Left ventricle myocardium superior (tissue), 1 donor: ENCODE data around the gene TNNT2. TPM values are rescaled to one million over a fixed set of nuclear protein-coding genes. Genes with fewer than 3 reads are reported as not detected.

ENCODE experiments used
- ATAC-seq: fragments of 200-7000 bp; cut with Tn5 transposase; one replicate; pipeline ENCODE4 v1.9.1; 2020; ENCODE audit warnings: mild to moderate bottlenecking, moderate library complexity
- DNase-seq: peaks from one replicate; pipeline ENCODE4 v3.0.0-alpha.2; 2020
- intact Hi-C: fragments of 100-400 bp; cut with micrococcal nuclease; formaldehyde crosslinking; loops from one replicate; pipeline ENCODE4 v1.11.0; 2022
- total RNA-seq: library from RNA; stranded (reverse); fragmentation: NEBNext Ultra II Directional; extraction: Animal tissue kit (Norgen Biotek cat#: 25700); gene quantifications from one replicate; pipeline ENCODE4 v1.2.1, GENCODE V29; 2021
- donor health status: DM: no; HTN: yes; CAD: no; lungs with severe emphysema.

TNNT2 gene
- total RNA-seq, 1 donor from 2014 or later = 10,350 TPM

- ATAC-seq (no peak), DNase-seq (no peak)
Observed at GRCh38 chr1:201347498-201348210, 29.8 kb downstream of the TNNT2 start.

DNA sequence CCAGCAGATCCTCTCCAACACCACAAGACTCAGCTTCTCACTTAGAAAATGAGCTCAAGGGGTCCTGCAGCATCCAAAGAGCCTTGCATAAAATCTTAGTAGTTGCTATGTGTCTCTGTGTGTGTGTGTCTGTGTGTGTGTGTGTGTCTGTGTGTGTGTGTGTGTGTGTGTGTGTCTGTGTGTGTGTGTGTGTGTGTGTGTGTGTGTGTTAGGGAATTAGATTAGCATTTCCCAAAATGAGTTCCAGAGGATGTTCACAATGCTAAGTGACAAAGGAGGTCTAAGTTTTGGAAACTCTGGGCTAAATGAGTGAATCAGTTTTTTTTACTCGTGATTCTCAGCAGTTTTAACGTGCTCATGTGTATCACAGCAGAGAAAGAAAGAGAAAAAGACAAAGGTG is 30.5 kb downstream of the TNNT2 start:
- ATAC-seq = no peak
- intact Hi-C loops = loop anchor here (10.0 kb wide), 1 partner anchor 92 kb away; no protein-coding TSS in a partner anchor
- no peak for DNase-seq

More at GRCh38 chr1:201347498-201348210, 29.8 kb downstream of the TNNT2 start:
- intact Hi-C loops = loop anchor here (10.0 kb wide), 1 partner anchor 93 kb away; no protein-coding TSS in a partner anchor

DNA sequence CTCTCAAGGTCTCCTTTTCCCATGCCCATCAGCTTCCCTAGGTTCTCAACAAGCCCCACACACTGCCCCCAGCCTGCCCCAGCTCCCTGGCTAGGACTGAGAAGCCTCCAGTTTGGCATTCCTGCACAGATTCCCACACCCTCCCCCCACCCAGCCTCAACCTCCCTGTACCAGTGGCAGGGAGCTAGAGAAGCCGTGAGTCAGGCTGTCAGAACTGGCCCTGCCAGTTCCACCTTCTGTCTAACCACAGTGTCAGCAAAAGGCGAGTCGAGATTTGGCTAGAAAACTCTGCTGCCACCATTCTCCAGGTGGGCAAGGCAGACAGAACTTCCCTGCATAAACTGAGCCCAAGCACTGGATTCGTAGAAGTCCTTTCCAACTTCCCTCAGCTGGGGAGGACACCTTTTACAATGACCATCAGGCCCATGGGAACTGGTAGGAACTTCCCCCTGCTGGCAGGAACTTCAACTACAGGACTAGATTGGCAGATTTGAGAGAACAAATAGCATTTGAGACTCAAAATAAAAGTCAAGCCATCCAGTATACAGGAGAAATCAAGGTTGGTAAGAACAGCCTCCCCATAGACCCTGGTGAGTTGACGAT is 31.0 kb downstream of the TNNT2 start:
- peak; percentile 54 for ATAC-seq
- intact Hi-C loops = loop anchor here (10.0 kb wide), 1 partner anchor 92 kb away; no protein-coding TSS in a partner anchor
- DNase-seq = no peak

- DNase-seq = no peak
- intact Hi-C loops = loop anchor here (10.0 kb wide), 1 partner anchor 90 kb away; no protein-coding TSS in a partner anchor
- ATAC-seq = no peak
Observed at GRCh38 chr1:201345081-201345355, 32.5 kb downstream of the TNNT2 start.

DNA sequence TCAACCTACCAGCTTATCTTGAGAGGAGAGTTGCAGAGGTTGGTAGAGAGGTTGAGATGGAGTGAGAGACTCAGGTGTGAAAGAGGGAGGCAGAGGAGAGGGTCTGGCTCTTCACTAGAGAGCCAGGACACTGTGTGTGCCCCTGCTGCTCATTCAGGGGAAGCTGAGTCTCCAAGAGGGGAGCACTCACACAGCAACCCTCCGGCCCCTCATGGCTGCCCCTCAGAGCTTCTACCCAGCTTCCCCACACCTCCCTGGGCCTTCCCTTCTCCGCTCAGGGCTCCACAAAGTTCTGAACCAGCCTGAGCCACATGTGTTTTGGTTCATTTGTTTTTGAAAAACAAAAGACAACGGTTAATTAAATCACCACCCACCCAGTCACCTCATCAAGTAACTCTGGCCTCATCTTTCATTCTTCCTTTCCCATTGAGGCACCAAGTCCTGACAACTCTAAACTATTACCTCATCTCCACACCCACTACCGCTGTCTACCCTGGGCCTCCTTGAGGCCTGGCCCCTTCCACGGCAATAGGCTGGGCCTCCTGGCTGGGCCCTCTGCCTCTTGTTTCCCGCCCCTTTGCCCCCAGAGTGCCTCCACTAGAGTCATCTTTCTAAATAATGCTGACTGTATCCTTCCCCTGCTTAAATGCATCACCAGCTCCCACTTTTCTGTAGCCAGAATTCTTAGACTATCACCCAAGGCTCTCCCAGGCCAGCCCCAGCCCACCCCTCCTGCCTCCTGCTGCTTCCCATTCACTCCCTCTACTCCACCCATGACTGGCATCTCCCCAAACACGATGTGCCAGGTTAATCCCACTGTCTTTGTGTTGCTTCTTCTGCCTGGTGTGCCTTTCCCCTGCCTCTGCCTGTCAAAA is 33.0 kb downstream of the TNNT2 start:
- DNase-seq (no peak), ATAC-seq (no peak)
- intact Hi-C loops = loop anchor here (10.0 kb wide), 1 partner anchor 90 kb away; no protein-coding TSS in a partner anchor

DNA sequence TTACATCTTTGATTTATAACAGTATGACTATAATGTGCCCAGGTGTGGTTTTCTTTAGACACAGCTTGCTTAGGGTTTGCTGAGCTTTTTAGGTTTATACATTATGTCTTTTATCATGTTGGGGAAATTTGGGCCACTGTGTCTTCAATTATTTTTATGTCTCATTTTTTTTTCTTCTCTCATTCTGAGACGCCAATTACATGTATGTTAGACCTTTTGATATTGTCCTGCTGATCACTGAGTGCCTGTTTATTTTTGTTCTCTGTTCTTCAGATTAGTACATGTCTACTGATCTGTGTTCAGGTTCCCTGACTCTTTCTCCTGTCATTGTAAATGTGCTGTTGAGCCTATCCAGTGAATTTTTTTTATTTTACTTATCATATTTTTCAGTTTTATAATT is 36.1 kb downstream of the TNNT2 start:
- no peak for ATAC-seq
- intact Hi-C loops = loop anchor here (10.0 kb wide), 1 partner anchor 87 kb away; no protein-coding TSS in a partner anchor
- no peak for DNase-seq

GRCh38 chr1:201336711-201337450 is 40.6 kb downstream of the TNNT2 start:
- intact Hi-C loops = no loop called here
- ATAC-seq = no peak
- DNase-seq = no peak

DNA sequence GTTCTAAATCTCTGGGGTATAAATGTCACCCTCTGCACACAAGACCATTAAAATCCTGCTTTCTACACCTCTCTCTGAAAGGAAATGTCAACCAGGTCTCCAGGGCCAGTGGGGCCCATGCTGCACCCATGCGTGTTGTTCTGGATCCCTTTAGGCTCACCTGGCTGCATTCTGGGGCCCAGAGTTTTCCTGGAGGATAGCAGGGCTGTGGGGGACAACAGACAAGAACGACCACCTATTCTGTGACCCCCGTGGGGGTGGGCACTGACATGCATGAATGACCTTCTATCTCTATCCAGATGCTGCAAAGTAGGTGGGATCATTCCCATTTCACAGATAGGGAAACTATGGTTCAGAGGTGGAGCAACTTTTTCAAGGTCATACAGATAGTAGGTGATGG is 41.6 kb downstream of the TNNT2 start:
- intact Hi-C loops = no loop called here
- ATAC-seq (no peak), DNase-seq (no peak)

DNA sequence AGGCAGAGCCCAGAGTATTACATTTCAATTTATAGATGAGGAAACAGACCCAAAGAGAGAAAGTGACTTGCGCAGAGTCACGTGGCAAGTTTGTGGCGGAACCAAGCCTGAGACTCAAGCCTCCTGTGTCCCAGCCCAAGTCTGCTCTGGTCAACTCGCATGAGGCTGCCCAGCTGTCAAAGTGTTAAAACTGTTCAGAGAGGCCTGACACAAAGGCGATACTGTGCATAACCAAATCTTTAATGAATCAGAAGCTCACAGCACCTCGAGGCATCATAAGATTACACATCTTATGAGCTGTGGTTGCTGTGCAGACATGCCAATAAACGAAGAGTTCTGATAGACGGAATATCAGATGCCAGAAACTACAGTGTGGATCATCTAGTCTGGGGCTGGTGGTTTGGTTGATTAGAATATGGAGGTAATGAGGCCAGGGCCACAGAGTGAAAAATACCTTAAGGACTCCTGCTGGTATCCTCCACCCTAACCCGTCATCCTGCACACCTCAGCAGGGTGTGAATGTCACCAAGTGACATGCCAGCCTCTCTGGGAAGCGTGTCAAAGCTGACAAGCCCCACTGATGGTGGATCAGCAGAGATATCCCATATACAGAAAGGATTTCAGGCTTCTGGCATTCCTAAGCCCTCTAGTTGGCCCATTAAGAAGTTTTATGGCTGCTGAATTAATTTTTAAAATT is 42.2 kb downstream of the TNNT2 start:
- ATAC-seq = no peak
- intact Hi-C loops = no loop called here
- DNase-seq = no peak

GRCh38 chr1:201334325-201335173 is 42.9 kb downstream of the TNNT2 start:
- intact Hi-C loops = no loop called here
- DNase-seq = no peak
- no peak for ATAC-seq

- DNase-seq = no peak
- ATAC-seq = no peak
- intact Hi-C loops = no loop called here
Observed at GRCh38 chr1:201332616-201333335, 44.7 kb downstream of the TNNT2 start.

DNA sequence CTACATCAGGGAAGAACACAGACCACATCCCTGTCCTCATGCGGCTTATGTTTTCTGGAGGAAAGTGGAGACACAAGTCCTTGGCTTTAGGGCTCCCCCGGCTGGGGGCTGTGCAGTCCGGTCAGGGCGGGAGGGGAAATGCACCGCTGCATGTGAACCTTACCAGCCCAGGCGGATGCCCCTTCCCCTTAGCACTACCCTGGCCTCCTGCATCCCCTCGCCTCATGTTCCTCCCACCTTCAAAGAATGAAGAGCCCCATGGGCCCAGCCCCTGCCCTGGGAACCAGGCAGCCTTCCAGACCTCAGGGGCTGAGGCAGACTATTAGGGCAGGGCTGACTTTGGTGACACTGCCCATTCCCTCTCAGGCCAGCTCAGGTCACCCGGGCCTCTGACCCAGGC is 45.5 kb downstream of the TNNT2 start:
- ATAC-seq = no peak
- no peak for DNase-seq
- intact Hi-C loops = no loop called here

DNA sequence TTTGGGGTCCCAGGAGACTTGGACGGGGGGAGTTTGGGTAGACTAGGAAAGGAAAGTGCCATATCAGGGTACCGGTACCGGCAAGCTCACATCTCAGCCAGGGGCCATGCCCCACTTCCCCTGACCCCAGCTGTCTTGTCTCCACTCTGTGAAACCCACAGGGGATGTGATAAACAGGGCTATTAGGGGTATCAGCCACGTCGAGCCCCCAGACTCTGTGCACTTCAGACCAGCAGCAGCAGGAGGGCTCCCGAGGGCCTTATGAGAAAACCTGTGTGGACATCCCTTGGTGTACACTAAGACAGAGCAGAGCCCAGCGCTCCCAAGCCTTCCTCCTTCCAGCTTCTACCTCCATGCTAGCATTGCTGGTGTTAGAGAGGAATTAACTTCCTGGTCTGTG is 46.3 kb downstream of the TNNT2 start:
- intact Hi-C loops = no loop called here
- ATAC-seq (no peak), DNase-seq (no peak)

DNA sequence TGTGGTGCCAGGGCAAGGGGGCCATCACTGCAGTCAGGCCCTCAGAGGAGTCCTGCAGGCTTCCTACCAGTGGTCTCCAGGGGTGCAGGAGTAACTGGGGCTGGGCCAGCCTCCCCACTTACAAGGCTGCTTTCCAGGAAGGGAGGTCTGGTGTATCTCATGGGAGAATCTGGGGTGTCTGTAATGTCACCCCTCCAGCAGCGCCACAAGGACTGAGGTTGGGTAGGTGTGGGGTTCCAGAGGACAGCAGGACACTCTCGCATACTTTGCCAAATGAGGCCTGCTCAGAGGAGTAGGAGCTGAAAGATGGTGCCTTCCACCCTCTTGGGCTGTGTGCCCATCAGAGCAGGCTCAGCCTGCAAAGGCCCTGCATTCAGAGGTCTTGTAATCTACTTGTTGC is 46.9 kb downstream of the TNNT2 start:
- ATAC-seq = no peak
- intact Hi-C loops = no loop called here
- DNase-seq = no peak

DNA sequence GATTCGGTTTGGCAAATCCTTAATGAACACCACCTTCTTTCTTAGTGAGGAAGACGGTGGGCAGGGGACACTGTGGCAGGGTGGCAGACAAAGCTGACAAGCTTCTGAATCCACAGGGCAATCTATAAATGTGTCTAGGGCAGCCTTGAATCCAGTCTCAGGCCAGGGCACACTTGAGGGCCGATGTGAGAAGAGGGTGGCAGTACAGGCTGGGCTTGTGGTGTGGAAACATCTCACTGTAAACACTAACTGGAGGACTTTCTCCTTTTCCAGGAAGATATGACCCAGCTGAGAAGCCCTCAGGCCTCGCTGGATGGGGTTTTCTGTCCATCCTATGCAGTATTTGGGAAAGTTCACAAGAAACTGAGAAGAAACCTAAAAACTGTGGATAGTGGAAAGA is 47.7 kb downstream of the TNNT2 start:
- intact Hi-C loops = no loop called here
- DNase-seq (no peak), ATAC-seq (peak; percentile 77)

- intact Hi-C loops = no loop called here
- DNase-seq (no peak), ATAC-seq (peak; percentile 80)
Observed at GRCh38 chr1:201329286-201329685, 48.2 kb downstream of the TNNT2 start.

DNA sequence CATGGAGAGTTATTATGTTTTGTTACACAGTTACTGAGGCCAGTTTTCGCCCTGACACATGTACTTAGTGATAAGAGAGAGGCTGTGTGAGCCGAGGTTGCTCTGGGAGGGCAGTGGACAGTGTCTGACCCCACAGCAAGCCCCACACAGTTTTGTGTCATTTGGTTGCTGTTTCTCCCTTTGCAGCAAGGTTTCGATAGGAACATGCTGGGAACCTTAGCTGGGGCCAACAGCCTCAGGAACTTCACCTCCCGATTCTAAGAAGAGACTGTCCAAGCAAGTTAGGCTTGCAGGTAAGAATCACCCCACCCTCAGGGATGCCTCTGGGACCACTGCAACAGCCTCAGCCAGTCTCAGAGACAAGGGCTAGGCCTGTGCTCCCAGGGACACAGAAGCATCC is 48.9 kb downstream of the TNNT2 start:
- ATAC-seq = peak; percentile 11
- no peak for DNase-seq
- intact Hi-C loops = no loop called here
